ENCODE results near the gene PARD6A.

GRCh38 chr16:67667453-67667816 lies 6.7 kb downstream of the PARD6A start:
- TF ChIP-seq, protein P1, sequence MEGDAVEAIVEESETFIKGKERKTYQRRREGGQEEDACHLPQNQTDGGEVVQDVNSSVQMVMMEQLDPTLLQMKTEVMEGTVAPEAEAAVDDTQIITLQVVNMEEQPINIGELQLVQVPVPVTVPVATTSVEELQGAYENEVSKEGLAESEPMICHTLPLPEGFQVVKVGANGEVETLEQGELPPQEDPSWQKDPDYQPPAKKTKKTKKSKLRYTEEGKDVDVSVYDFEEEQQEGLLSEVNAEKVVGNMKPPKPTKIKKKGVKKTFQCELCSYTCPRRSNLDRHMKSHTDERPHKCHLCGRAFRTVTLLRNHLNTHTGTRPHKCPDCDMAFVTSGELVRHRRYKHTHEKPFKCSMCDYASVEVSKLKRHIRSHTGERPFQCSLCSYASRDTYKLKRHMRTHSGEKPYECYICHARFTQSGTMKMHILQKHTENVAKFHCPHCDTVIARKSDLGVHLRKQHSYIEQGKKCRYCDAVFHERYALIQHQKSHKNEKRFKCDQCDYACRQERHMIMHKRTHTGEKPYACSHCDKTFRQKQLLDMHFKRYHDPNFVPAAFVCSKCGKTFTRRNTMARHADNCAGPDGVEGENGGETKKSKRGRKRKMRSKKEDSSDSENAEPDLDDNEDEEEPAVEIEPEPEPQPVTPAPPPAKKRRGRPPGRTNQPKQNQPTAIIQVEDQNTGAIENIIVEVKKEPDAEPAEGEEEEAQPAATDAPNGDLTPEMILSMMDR (conservative IDR thresholded peaks at IDR 0.05): no peak
- TF ChIP-seq ZFX (IDR thresholded peaks at IDR 0.05): no peak

Data from C4-2B (cell line).